Erythroblast (primary cell): ENCODE results near the gene HEXB.

Source experiments
- GATA1 ChIP-seq: IDR thresholded peaks from 2 replicates; pipeline ENCODE4 v1.6.1; 2011; ENCODE audit warnings: low read depth, mild to moderate bottlenecking, control low read depth, low read length, moderate library complexity
- POLR2A ChIP-seq: IDR thresholded peaks from 2 replicates; pipeline ENCODE4 v1.6.1; 2011; ENCODE audit warnings: mild to moderate bottlenecking, low read length

- TF ChIP-seq POLR2A = no peak
- no peak for TF ChIP-seq GATA1
These were observed 19.8 kb upstream of the HEXB start for GRCh38 chr5:74665273-74665672.
